NB4 (cell line): ENCODE measurements around the gene JAM3.

ENCODE experiments used
- DNase-seq: peaks from one replicate; pipeline ENCODE4 v3.0.0; 2010; ENCODE audit warnings: low read depth
- H3K4me3 ChIP-seq: one replicate; pipeline ENCODE4 v1.5.1; 2011; ENCODE audit warnings: mild to moderate bottlenecking, low read depth, low read length, moderate library complexity
- MYC ChIP-seq: IDR thresholded peaks from 2 replicates; pipeline ENCODE4 v1.6.1; 2011; ENCODE audit warnings: low read depth, low read length
- POLR2A ChIP-seq: IDR thresholded peaks from 2 replicates; pipeline ENCODE4 v1.6.1; 2011; ENCODE audit warnings: mild to moderate bottlenecking; ENCODE audit not compliant: insufficient read length; ENCODE audit errors: extremely low read depth
- TF ChIP-seq, protein P1 (sequence below): IDR thresholded peaks from one replicate; pipeline ENCODE4 v1.5.1; 2012; ENCODE audit warnings: low read depth, low read length
- TF ChIP-seq, protein P2 (sequence below): IDR thresholded peaks from 2 replicates; pipeline ENCODE4 v1.6.1; 2011; ENCODE audit warnings: low read depth, low read length

JAM3 gene

GRCh38 chr11:134041349-134041748, 27.5 kb upstream of the JAM3 start:
- TF ChIP-seq MYC (no peak), POLR2A (no peak)
- TF ChIP-seq, protein P1, sequence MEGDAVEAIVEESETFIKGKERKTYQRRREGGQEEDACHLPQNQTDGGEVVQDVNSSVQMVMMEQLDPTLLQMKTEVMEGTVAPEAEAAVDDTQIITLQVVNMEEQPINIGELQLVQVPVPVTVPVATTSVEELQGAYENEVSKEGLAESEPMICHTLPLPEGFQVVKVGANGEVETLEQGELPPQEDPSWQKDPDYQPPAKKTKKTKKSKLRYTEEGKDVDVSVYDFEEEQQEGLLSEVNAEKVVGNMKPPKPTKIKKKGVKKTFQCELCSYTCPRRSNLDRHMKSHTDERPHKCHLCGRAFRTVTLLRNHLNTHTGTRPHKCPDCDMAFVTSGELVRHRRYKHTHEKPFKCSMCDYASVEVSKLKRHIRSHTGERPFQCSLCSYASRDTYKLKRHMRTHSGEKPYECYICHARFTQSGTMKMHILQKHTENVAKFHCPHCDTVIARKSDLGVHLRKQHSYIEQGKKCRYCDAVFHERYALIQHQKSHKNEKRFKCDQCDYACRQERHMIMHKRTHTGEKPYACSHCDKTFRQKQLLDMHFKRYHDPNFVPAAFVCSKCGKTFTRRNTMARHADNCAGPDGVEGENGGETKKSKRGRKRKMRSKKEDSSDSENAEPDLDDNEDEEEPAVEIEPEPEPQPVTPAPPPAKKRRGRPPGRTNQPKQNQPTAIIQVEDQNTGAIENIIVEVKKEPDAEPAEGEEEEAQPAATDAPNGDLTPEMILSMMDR, result no peak
- TF ChIP-seq, protein P2, sequence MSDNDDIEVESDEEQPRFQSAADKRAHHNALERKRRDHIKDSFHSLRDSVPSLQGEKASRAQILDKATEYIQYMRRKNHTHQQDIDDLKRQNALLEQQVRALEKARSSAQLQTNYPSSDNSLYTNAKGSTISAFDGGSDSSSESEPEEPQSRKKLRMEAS, result no peak
- DNase-seq, result no peak
- no peak overlapping the region for H3K4me3 ChIP-seq

GRCh38 chr11:134041791-134042696, 26.8 kb upstream of the JAM3 start:
- H3K4me3 ChIP-seq, result no peak overlapping the region
- TF ChIP-seq, protein P1, result no peak
- TF ChIP-seq POLR2A (no peak), MYC (no peak)
- TF ChIP-seq, protein P2, result no peak

GRCh38 chr11:134043821-134044420, 25.0 kb upstream of the JAM3 start:
- TF ChIP-seq, protein P1, result no peak
- TF ChIP-seq, protein P2, result no peak
- TF ChIP-seq MYC, result no peak
- no peak for TF ChIP-seq POLR2A
- DNase-seq, result no peak
- H3K4me3 ChIP-seq, result no peak overlapping the region

More at GRCh38 chr11:134041791-134042696, 26.8 kb upstream of the JAM3 start:
- DNase-seq, result no peak

GRCh38 chr11:134044514-134045284, 24.2 kb upstream of the JAM3 start:
- no peak for TF ChIP-seq MYC
- TF ChIP-seq, protein P2, result no peak
- no peak for TF ChIP-seq POLR2A
- TF ChIP-seq, protein P1, result no peak
- no peak overlapping the region for H3K4me3 ChIP-seq

GRCh38 chr11:134045799-134046635, 22.9 kb upstream of the JAM3 start:
- TF ChIP-seq, protein P1, result peak; percentile 17
- no peak for TF ChIP-seq POLR2A
- peak; percentile 27 for DNase-seq
- H3K4me3 ChIP-seq, result no peak overlapping the region

More at GRCh38 chr11:134044514-134045284, 24.2 kb upstream of the JAM3 start:
- DNase-seq, result no peak
